ENCODE measurements around the gene ZSCAN21. TPM values are rescaled to one million over a fixed set of nuclear protein-coding genes. Genes with fewer than 3 reads are reported as not detected.

Gene ZSCAN21
- polyA plus RNA-seq, 3 donors: 1.5 to 4.6 (median 4.4) TPM

- peaks cover 53 to 72% of the 10 kb centered on the region in 2 donors for H3K36me3 Mint-ChIP-seq
- H3K4me1 ChIP-seq (ENCODE audit: control insufficient read depth in 1 of 2, insufficient read depth in 2 of 2, low read length in 2 of 2): no peaks in the 10 kb centered on the region
- no peak overlapping the region for H3K4me3 ChIP-seq (replicated peaks in 1 of 3; ENCODE audit: low read depth in 2 of 3, low read length in 3 of 3)
- intact Hi-C loops (cut with micrococcal nuclease): loop anchor here (10.0 kb wide), 2 partner anchors 64 to 144 kb away; partner anchors contain the start of gene TRIM4 (in 2 of the 2)
- H4K20me1 ChIP-seq (ENCODE audit: insufficient read depth, low read length): no peaks in the 10 kb centered on the region
- 90% methylated on average over 3 of the region's 5 CpGs for WGBS (ENCODE audit: insufficient coverage)
- peaks cover 0 to 6% (median 0%) of the 10 kb centered on the region in 3 donors for H3K27me3 Mint-ChIP-seq (ENCODE audit: low read depth in 3 of 3)
- no peaks in the 10 kb centered on the region for H3K9me3 ChIP-seq (replicated peaks in 1 of 2; ENCODE audit: control insufficient read depth in 1 of 2, insufficient read depth in 1 of 2, low read length in 2 of 2)
- H3K9ac ChIP-seq (ENCODE audit: insufficient read depth, low read length, poor library complexity, severe bottlenecking): no peak overlapping the region
- TF ChIP-seq CTCF (IDR thresholded peaks at IDR 0.05): no peak
- no peaks in the 10 kb centered on the region for H3K4me1 Mint-ChIP-seq
- peaks cover 0 to 1% (median 0%) of the 10 kb centered on the region in 7 donors for H3K9me3 Mint-ChIP-seq
- no peaks in the 10 kb centered on the region for H3K79me2 ChIP-seq (ENCODE audit: insufficient read depth, low read length)
- H3K4me3 Mint-ChIP-seq: no peak overlapping the region
- no peak overlapping the region for H3K4me2 ChIP-seq (replicated peaks; ENCODE audit: extremely low read depth, low read length, poor library complexity, severe bottlenecking)
- no peak for DNase-seq
- H3K27me3 ChIP-seq (ENCODE audit: control insufficient read depth in 2 of 2, insufficient read depth in 2 of 2, low read length in 2 of 2): no peaks in the 10 kb centered on the region
- no peak overlapping the region for H2AFZ ChIP-seq (ENCODE audit: insufficient read depth, low read depth, low read length, poor library complexity, severe bottlenecking)
- peak overlapping the region in 1 of 7 donors; percentile 46 for H3K27ac Mint-ChIP-seq
- H3K36me3 ChIP-seq (replicated peaks in 1 of 2; ENCODE audit: control insufficient read depth in 1 of 2, insufficient read depth in 2 of 2, low read length in 2 of 2): peaks cover 39 to 69% of the 10 kb centered on the region in 2 donors
- no peak overlapping the region for H3K27ac ChIP-seq (ENCODE audit: low read depth in 1 of 2, low read length in 2 of 2)
Measured at GRCh38 chr7:100059251-100059739, 9.7 kb downstream of the ZSCAN21 start.

GRCh38 chr7:100061518-100062193, 12.1 kb downstream of the ZSCAN21 start:
- Histone ChIP-seq H3K79me2 (ENCODE audit: insufficient read depth, low read length) (no peaks in the 10 kb centered on the region), H2AFZ (ENCODE audit: insufficient read depth, low read depth, low read length, poor library complexity, severe bottlenecking) (no peak overlapping the region), H3K27me3 (ENCODE audit: control insufficient read depth in 2 of 2, insufficient read depth in 2 of 2, low read length in 2 of 2) (no peaks in the 10 kb centered on the region), H3K27ac (ENCODE audit: low read depth in 1 of 2, low read length in 2 of 2) (no peak overlapping the region), H3K9ac (ENCODE audit: insufficient read depth, low read length, poor library complexity, severe bottlenecking) (no peak overlapping the region), H3K4me2 (replicated peaks; ENCODE audit: extremely low read depth, low read length, poor library complexity, severe bottlenecking) (no peak overlapping the region), H3K4me3 (replicated peaks in 1 of 3; ENCODE audit: low read depth in 2 of 3, low read length in 3 of 3) (no peak overlapping the region), H3K9me3 (replicated peaks in 1 of 2; ENCODE audit: control insufficient read depth in 1 of 2, insufficient read depth in 1 of 2, low read length in 2 of 2) (no peaks in the 10 kb centered on the region), H3K36me3 (replicated peaks in 1 of 2; ENCODE audit: control insufficient read depth in 1 of 2, insufficient read depth in 2 of 2, low read length in 2 of 2) (peaks cover 43 to 79% of the 10 kb centered on the region in 2 donors), H3K4me1 (ENCODE audit: control insufficient read depth in 1 of 2, insufficient read depth in 2 of 2, low read length in 2 of 2) (no peaks in the 10 kb centered on the region), H4K20me1 (ENCODE audit: insufficient read depth, low read length) (no peaks in the 10 kb centered on the region)
- Mint-ChIP-seq H3K4me3 (no peak overlapping the region), H3K27ac (peak overlapping the region in 2 of 7 donors; percentile 14 to 16), H3K9me3 (peaks cover 0 to 1% (median 0%) of the 10 kb centered on the region in 7 donors), H3K27me3 (ENCODE audit: low read depth in 3 of 3) (peaks cover 0 to 6% (median 1%) of the 10 kb centered on the region in 3 donors), H3K4me1 (no peaks in the 10 kb centered on the region), H3K36me3 (peaks cover 60 to 79% of the 10 kb centered on the region in 2 donors)
- WGBS (ENCODE audit: insufficient coverage): 98% methylated on average over 7 of the region's 11 CpGs
- no peak for TF ChIP-seq CTCF (IDR thresholded peaks at IDR 0.05)
- intact Hi-C loops (cut with micrococcal nuclease): no loop called here
- no peak for DNase-seq
